Measurements from ENCODE around the gene THBS3.
A peak's percentile ranks its signal among the peaks of the same experiment; 100 is the strongest.

Gene THBS3

GRCh38 chr1:155208541-155209311, 1.0 kb upstream of the THBS3 start, which contains the start of gene MTX1:
TSS of gene MTX1 (plus strand) at chr1:155208695. CDS start at chr1:155208805, 110 bp downstream.
- TF ChIP-seq USF1 (IDR thresholded peaks at IDR 0.05) = no peak
- no peak for TF ChIP-seq RAD21 (IDR thresholded peaks at IDR 0.05; ENCODE audit: low read depth)
- 0 out of 2 replicates have a peak, but pooled peaks have one; percentile 34 for TF ChIP-seq TCF12 (IDR thresholded peaks at IDR 0.05; ENCODE audit: low read depth)
- peak; percentile 88 for TF ChIP-seq ZBTB7A (IDR thresholded peaks at IDR 0.05; ENCODE audit: low read depth)
- peak; percentile 7; the same call in 1 of the 2 replicates for TF ChIP-seq EP300 (IDR thresholded peaks at IDR 0.05; ENCODE audit: borderline replicate concordance)
- no peak for TF ChIP-seq FOXM1 (IDR thresholded peaks at IDR 0.05; ENCODE audit: borderline replicate concordance, low read depth)
- TF ChIP-seq NFIC (IDR thresholded peaks at IDR 0.05) = no peak
- TF ChIP-seq MAX (IDR thresholded peaks at IDR 0.05) = peak; percentile 55; the same call in 1 of the 2 replicates
- TF ChIP-seq CREB1 (IDR thresholded peaks at IDR 0.05; ENCODE audit: low read depth) = no peak
- TF ChIP-seq YY1 (IDR thresholded peaks at IDR 0.05; ENCODE audit: low read depth) = peak; percentile 97
- TF ChIP-seq TEAD4 (IDR thresholded peaks at IDR 0.05) = no peak
- TF ChIP-seq EGR1 (IDR thresholded peaks at IDR 0.05) = no peak
- TF ChIP-seq REST (IDR thresholded peaks at IDR 0.05; ENCODE audit: low read depth) = no peak
- TF ChIP-seq CEBPB (IDR thresholded peaks at IDR 0.05) = no peak
- peak; percentile 74 for TF ChIP-seq TAF1 (IDR thresholded peaks at IDR 0.05; ENCODE audit: low read depth)

GRCh38 chr1:155206891-155207805, 549 bp downstream of the THBS3 start:
- TF ChIP-seq YY1 (IDR thresholded peaks at IDR 0.05; ENCODE audit: low read depth) (0 out of 2 replicates have a peak, but pooled peaks have one; percentile 24), CREB1 (IDR thresholded peaks at IDR 0.05; ENCODE audit: low read depth) (no peak), RAD21 (IDR thresholded peaks at IDR 0.05; ENCODE audit: low read depth) (peak; percentile 75)

- TF ChIP-seq MAX (IDR thresholded peaks at IDR 0.05) (no peak), ZBTB7A (IDR thresholded peaks at IDR 0.05; ENCODE audit: low read depth) (no peak), EGR1 (IDR thresholded peaks at IDR 0.05) (no peak), YY1 (IDR thresholded peaks at IDR 0.05; ENCODE audit: low read depth) (no peak), CREB1 (IDR thresholded peaks at IDR 0.05; ENCODE audit: low read depth) (no peak), FOXM1 (IDR thresholded peaks at IDR 0.05; ENCODE audit: borderline replicate concordance, low read depth) (no peak), USF1 (IDR thresholded peaks at IDR 0.05) (no peak), TEAD4 (IDR thresholded peaks at IDR 0.05) (no peak), CEBPB (IDR thresholded peaks at IDR 0.05) (no peak), EP300 (IDR thresholded peaks at IDR 0.05; ENCODE audit: borderline replicate concordance) (no peak), NFIC (IDR thresholded peaks at IDR 0.05) (no peak), TCF12 (IDR thresholded peaks at IDR 0.05; ENCODE audit: low read depth) (no peak), TAF1 (IDR thresholded peaks at IDR 0.05; ENCODE audit: low read depth) (no peak), RAD21 (IDR thresholded peaks at IDR 0.05; ENCODE audit: low read depth) (no peak)
These were observed 1.6 kb downstream of the THBS3 start for GRCh38 chr1:155205969-155206593.

- TF ChIP-seq MAX (IDR thresholded peaks at IDR 0.05) (no peak), FOXM1 (IDR thresholded peaks at IDR 0.05; ENCODE audit: borderline replicate concordance, low read depth) (no peak), TCF12 (IDR thresholded peaks at IDR 0.05; ENCODE audit: low read depth) (no peak), ZBTB7A (IDR thresholded peaks at IDR 0.05; ENCODE audit: low read depth) (no peak), REST (IDR thresholded peaks at IDR 0.05; ENCODE audit: low read depth) (no peak), RAD21 (IDR thresholded peaks at IDR 0.05; ENCODE audit: low read depth) (no peak), TEAD4 (IDR thresholded peaks at IDR 0.05) (no peak)
These were observed 2.7 kb downstream of the THBS3 start for GRCh38 chr1:155205035-155205434.
